Muscle of leg (tissue), 9 donors: ENCODE measurements around the gene TRAF1. TPM values are rescaled to one million over a fixed set of nuclear protein-coding genes. Genes with fewer than 3 reads are reported as not detected.

Source experiments
- polyA plus RNA-seq, 8 donors: library from polyadenylated mRNA; unstranded; fragments of 120-200 nt; gene quantifications; one replicate each; pipeline versions ENCODE4 v1.2.1 to v1.2.3, GENCODE V29; 2013; ENCODE audit warnings: inconsistent platforms in 1 of 8, low replicate concordance in 1 of 8; ENCODE audit not compliant: insufficient read length in 8 of 8, insufficient read depth in 1 of 8
- total RNA-seq: library from RNA; stranded (reverse); fragments of 120-200 nt; gene quantifications from one replicate; pipeline ENCODE4 v1.2.4, GENCODE V29; 2013

The TRAF1 gene
- total and polyA plus RNA-seq, 9 donors, result 3.1 to 5.2 (median 3.5) TPM

Other genes with a start within 250 kb of the TRAF1 start
- 6.8 TPM for gene MEGF9, start 212.3 kb downstream of the TRAF1 start, total RNA-seq
- gene MEGF9, start 212.3 kb downstream of the TRAF1 start, polyA plus RNA-seq, result 10 to 100 TPM in 1 of 8 donors, 1 to 10 TPM in 7; 6.3 to 12.8 (median 7.3) TPM
- 22.6 TPM for gene FBXW2, start 133.4 kb downstream of the TRAF1 start, total RNA-seq
- 10 to 100 TPM; 25.3 to 35.1 (median 28.6) TPM for gene FBXW2, start 133.4 kb downstream of the TRAF1 start, polyA plus RNA-seq
- 19.4 TPM for gene PSMD5, start 83.9 kb downstream of the TRAF1 start, total RNA-seq
- 10 to 100 TPM; 17.1 to 24.9 (median 21.3) TPM for gene PSMD5, start 83.9 kb downstream of the TRAF1 start, polyA plus RNA-seq
- 33.5 TPM for gene PHF19, start 49.6 kb downstream of the TRAF1 start, total RNA-seq
- gene PHF19, start 49.6 kb downstream of the TRAF1 start, polyA plus RNA-seq, result 10 to 100 TPM; 31.5 to 41.0 (median 38.5) TPM
- 9.3 TPM for gene C5, start 123.5 kb upstream of the TRAF1 start, total RNA-seq
- gene C5, start 123.5 kb upstream of the TRAF1 start, polyA plus RNA-seq, result 1 to 10 TPM; 6.0 to 9.4 (median 7.6) TPM
- gene CNTRL, start 148.2 kb upstream of the TRAF1 start, total RNA-seq, result 15.9 TPM
- gene CNTRL, start 148.2 kb upstream of the TRAF1 start, polyA plus RNA-seq, result 10 to 100 TPM; 14.7 to 24.6 (median 17.7) TPM